NCI-H2029 (cell line): Measurements from ENCODE around the gene TTC6.

Experiments
- DNase-seq: peaks from one replicate; lab custom pipeline; 2025; lab: John Stamatoyannopoulos, UW

TTC6 gene

GRCh38 chr14:37597538-37597913 lies 2.1 kb downstream of the TTC6 start:
- peak; percentile 74 for DNase-seq

- DNase-seq = peak; percentile 79
These were observed 2.7 kb downstream of the TTC6 start for GRCh38 chr14:37597914-37598746.

GRCh38 chr14:37598747-37599506 lies 3.5 kb downstream of the TTC6 start:
- peak; percentile 60 for DNase-seq

- DNase-seq = peak; percentile 47
These were observed 4.3 kb downstream of the TTC6 start for GRCh38 chr14:37599507-37600368.

- no peak for DNase-seq
These were observed 5.7 kb downstream of the TTC6 start for GRCh38 chr14:37600880-37601741.

GRCh38 chr14:37601865-37602264 lies 6.4 kb downstream of the TTC6 start:
- no peak for DNase-seq

GRCh38 chr14:37602605-37603453 lies 7.4 kb downstream of the TTC6 start:
- no peak for DNase-seq

GRCh38 chr14:37603688-37604251 lies 8.3 kb downstream of the TTC6 start:
- no peak for DNase-seq

- DNase-seq = no peak
These were observed 11.2 kb downstream of the TTC6 start for GRCh38 chr14:37606678-37607077.

- no peak for DNase-seq
These were observed 13.2 kb downstream of the TTC6 start for GRCh38 chr14:37608649-37609048.

- DNase-seq = no peak
These were observed 15.6 kb downstream of the TTC6 start for GRCh38 chr14:37610945-37611523.

- DNase-seq = no peak
These were observed 20.3 kb downstream of the TTC6 start for GRCh38 chr14:37615582-37616289.

- DNase-seq = no peak
These were observed 21.4 kb downstream of the TTC6 start for GRCh38 chr14:37616853-37617252.

GRCh38 chr14:37617864-37618365 lies 22.5 kb downstream of the TTC6 start:
- DNase-seq = no peak

- no peak for DNase-seq
These were observed 23.1 kb downstream of the TTC6 start for GRCh38 chr14:37618498-37619028.

GRCh38 chr14:37620856-37621255 lies 25.4 kb downstream of the TTC6 start:
- DNase-seq = no peak

GRCh38 chr14:37622231-37622923 lies 26.9 kb downstream of the TTC6 start:
- no peak for DNase-seq

GRCh38 chr14:37623426-37623951 lies 28.1 kb downstream of the TTC6 start:
- peak; percentile 33 for DNase-seq
